Posterior cingulate gyrus (tissue), 11 donors: Measurements from ENCODE around the gene BABAM1.
A peak's percentile ranks its signal among the peaks of the same experiment; 100 is the strongest.
"Not testable (repeated sequence)": the region's sequence is repeated elsewhere in the genome, so short reads cannot be mapped to it uniquely, and the experiment has no call there.

ENCODE experiments used
- DNase-seq, 10 donors: peaks; one replicate each; pipeline versions ENCODE4 v3.0.0 to v3.0.0-alpha.2; 2020 to 2021; ENCODE audit warnings: mixed read lengths in 3 of 10
- intact Hi-C: fragments of 100-400 bp; cut with DNase I; formaldehyde crosslinking; loops from one replicate; pipeline ENCODE4 v1.15.1; 2023

Gene BABAM1

GRCh38 chr19:17295551-17295950 is 28.3 kb downstream of the BABAM1 start:
- intact Hi-C loops, DNase-seq: not testable (repeated sequence)

GRCh38 chr19:17296273-17296672 is 29.0 kb downstream of the BABAM1 start:
- intact Hi-C loops: no loop called here

DNA sequence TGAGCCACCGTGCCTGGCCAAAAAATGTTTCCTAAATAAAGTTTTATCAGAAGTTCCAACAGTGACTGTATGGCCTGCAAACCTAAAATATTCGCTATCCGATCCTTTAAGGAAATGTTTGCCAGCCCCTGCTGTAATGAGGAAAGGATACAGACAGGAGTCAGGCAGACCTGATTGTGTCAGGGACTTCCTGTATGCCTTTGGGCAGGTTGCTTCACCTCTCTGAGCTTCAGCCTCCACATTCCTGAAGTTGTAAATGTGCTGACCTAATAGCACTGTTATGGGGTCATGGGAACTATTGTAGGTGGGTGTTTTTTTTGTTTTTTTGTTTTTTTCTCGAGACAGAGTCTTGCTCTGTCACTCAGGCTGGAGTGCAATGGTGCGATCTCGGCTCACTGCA is 29.7 kb downstream of the BABAM1 start:
- no peak for DNase-seq
- intact Hi-C loops: no loop called here

More at GRCh38 chr19:17296273-17296672, 29.0 kb downstream of the BABAM1 start:
- no peak for DNase-seq

GRCh38 chr19:17300992-17301619 is 33.9 kb downstream of the BABAM1 start:
- DNase-seq: peak in 1 of 10 donors; percentile 84
- intact Hi-C loops: no loop called here

GRCh38 chr19:17302391-17303166 is 35.3 kb downstream of the BABAM1 start:
- DNase-seq: peak in 8 of 10 donors; percentile 29 to 94 (median 58)

DNA sequence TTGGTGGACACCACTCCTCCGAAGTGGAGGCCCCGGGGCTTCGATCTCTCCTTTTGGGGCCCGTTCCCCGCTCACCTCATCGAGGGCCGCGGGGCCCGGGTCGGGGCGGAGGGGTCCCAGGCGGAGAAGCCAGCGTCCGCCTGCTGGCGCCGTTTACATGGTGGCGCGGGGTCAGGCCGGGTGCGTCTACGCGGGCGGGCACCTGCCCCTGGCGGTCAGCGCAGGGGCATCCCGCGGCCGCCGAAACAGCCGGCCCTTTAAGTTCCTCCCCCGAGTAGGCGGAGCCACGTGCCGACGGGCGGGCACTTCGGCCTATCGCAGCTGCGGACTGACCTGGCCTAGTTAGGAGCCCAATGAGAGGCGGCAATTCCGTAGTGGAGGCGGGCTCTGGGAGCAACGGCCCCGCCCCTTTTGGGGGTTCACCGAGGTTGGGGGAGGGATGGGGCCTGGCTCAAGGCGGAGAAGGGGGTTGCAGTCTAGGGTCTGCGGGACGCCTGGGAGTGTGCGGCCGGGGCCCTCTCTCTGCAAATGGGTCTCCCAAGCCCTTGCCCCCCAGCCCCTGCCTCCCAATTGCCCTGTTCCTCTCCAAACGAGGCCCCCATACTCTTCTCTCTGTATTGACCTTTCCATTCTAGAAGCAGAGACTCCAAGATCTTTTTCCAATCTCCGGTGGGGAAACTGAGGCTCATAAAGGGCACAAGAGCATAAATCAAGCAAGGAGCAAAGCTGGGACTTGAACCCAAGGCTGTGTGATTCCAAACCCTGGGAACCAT is 36.1 kb downstream of the BABAM1 start, which contains the start of gene ABHD8:
Gene ABHD8, minus strand, starts transcription at position 259 of the 773 bp plus-strand sequence. CDS start 1,809 bp downstream, outside the sequence.
- peak; percentile 80 to 100 (median 96) for DNase-seq
- intact Hi-C loops: loop anchor here (2.0 kb wide), 1 partner anchor 33 kb away; the partner anchor contains the start of gene GTPBP3

More at GRCh38 chr19:17302391-17303166, 35.3 kb downstream of the BABAM1 start:
- intact Hi-C loops: loop anchor here (2.0 kb wide), 1 partner anchor 34 kb away; the partner anchor contains the start of gene GTPBP3

DNA sequence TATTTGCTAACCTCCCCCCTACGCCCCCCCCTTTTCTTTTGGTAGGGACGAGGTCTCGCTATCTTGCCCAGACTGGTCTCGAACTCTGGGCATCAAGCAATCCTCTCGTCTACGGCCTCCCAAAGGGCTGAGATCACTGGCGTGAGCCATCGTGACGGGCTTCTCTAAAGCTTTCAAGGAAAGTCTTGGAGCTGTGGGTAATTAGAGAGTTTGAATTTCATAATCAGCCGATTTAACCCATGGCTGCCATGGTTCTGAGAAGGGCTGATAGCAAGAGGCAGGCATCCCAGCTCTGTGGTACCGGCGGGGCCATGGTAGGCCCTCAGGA is 36.7 kb downstream of the BABAM1 start:
- no peak for DNase-seq
- intact Hi-C loops: loop anchor here (2.0 kb wide), 1 partner anchor 33 kb away; the partner anchor contains the start of gene GTPBP3

- DNase-seq: no peak
- intact Hi-C loops: loop anchor here (5.0 kb wide), 1 partner anchor 37 kb away; the partner anchor contains the start of gene BABAM1
These were observed 37.4 kb downstream of the BABAM1 start for GRCh38 chr19:17304386-17305215.

GRCh38 chr19:17305216-17305516 is 37.9 kb downstream of the BABAM1 start:
- intact Hi-C loops: loop anchor here (5.0 kb wide), 1 partner anchor 38 kb away; the partner anchor contains the start of gene BABAM1
- no peak for DNase-seq

GRCh38 chr19:17305517-17306284 is 38.5 kb downstream of the BABAM1 start, which contains the start of gene MRPL34:
TSS of gene MRPL34 (plus strand) at chr19:17305872. CDS start at chr19:17305893, 21 bp downstream.
- DNase-seq: peak; percentile 93 to 100 (median 96)
- intact Hi-C loops: loop anchor here (5.0 kb wide), 1 partner anchor 38 kb away; the partner anchor contains the start of gene BABAM1

- intact Hi-C loops: loop anchor here (5.0 kb wide), 1 partner anchor 39 kb away; the partner anchor contains the start of gene BABAM1
- no peak for DNase-seq
These were observed 39.1 kb downstream of the BABAM1 start for GRCh38 chr19:17306285-17306714.

DNA sequence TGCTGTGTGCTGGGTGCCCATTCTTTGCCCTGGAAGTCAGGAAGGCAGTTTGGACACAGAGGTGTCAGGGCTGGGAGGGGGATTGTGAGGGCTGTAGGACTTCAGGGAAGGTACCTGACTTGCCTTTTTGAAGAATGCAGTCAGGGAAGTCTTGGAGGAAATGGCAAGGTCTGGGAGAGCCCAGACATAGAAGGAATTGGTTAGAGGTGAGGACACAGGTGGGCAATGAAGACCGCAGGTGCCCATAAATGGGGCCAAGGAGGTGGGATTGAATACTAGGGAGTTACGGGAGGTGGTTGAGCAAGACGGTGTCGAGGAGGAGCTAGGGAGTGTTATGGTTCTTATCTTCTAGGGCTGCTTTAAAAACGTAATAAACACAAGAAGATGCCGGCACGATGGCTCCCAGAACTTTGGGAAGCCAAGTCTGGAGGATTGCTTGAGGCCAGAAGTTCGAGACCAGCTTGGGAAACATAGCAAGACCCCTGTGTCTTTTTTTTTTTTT is 40.7 kb downstream of the BABAM1 start:
- no peak for DNase-seq
- intact Hi-C loops: loop anchor here (5.0 kb wide), 1 partner anchor 41 kb away; the partner anchor contains the start of gene BABAM1

- intact Hi-C loops: loop anchor here (1.0 to 5.0 kb wide), 2 partner anchors 25 to 42 kb away; partner anchors contain the start of genes ANO8 and BABAM1
- DNase-seq: peak; percentile 98 to 100 (median 99)
These were observed 42.1 kb downstream of the BABAM1 start, which contains the start of gene DDA1 for GRCh38 chr19:17309198-17309964. TSS of gene DDA1 (plus strand) at chr19:17309563. CDS start at chr19:17309655, 92 bp downstream.

DNA sequence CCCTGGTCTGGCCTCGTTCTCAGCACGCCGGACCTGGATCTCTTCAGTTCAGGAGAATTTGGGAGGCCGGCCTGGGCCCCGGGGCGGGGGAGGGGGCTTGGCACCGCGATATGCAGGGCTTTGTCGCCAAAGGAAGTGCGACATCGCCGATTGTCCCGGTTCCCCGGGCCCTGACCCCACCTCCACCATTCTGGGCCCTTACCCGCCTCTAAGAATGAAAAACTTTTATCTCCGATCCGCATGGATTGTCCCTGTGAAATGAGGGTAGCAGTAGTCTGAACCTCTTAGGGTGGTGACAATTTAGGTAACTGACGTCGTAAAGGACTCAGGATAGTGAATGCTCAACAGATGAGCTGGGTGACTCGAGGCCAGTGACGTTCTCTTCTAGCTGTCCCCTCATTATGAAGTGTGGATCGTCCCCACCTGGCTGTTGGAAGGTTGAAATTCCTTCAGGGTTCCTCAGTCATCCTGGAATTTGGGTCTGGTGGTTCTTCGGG is 42.8 kb downstream of the BABAM1 start:
- no peak for DNase-seq
- intact Hi-C loops: loop anchor here (1.0 to 5.0 kb wide), 2 partner anchors 24 to 43 kb away; partner anchors contain the start of genes ANO8 and BABAM1

DNA sequence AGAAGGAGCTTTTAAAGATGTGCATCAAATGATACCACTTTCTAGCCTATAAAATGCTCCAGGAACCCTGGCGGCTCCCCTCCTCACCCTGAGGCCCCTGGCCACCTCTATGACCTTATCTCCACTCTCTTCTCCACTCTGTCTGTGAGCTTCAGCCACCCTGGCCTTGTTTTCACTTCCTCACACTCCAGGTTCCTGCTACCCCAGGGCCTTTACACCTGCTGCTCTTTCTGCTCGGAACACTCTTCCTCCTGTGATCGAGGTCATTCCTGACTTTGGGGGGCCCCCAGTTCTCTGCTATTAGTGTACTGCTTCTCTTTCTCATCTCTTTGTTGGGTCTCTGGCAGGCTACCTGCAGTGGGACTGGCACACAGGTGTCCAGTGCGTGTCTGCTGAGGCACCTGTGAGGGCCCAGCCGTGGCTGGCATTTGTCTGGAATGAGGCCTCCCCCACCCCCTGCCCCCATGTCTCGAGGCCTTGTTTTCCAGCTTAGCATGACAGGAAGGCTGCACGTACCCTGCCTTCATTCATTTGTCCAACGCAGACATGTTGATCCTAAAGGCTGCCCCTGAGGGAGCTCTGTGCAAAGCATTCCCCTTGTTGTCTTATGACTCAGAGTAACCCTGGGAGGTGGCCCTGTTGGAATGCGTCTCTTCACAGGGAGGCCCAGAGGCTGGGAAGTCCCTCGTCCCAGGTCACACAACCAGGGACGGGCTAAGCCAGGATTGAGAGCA is 44.4 kb downstream of the BABAM1 start:
- intact Hi-C loops: no loop called here
- no peak for DNase-seq
